ENCODE results near the gene EXOC6B. TPM values are rescaled to one million over a fixed set of nuclear protein-coding genes. Genes with fewer than 3 reads are reported as not detected.

The EXOC6B gene
- total and polyA plus RNA-seq, 10 of the 15 experiments (the other 5 are each of a cell fraction or from before 2014, with no cell fraction given): 0.23 to 2.2 (median 1.2) TPM

DNA sequence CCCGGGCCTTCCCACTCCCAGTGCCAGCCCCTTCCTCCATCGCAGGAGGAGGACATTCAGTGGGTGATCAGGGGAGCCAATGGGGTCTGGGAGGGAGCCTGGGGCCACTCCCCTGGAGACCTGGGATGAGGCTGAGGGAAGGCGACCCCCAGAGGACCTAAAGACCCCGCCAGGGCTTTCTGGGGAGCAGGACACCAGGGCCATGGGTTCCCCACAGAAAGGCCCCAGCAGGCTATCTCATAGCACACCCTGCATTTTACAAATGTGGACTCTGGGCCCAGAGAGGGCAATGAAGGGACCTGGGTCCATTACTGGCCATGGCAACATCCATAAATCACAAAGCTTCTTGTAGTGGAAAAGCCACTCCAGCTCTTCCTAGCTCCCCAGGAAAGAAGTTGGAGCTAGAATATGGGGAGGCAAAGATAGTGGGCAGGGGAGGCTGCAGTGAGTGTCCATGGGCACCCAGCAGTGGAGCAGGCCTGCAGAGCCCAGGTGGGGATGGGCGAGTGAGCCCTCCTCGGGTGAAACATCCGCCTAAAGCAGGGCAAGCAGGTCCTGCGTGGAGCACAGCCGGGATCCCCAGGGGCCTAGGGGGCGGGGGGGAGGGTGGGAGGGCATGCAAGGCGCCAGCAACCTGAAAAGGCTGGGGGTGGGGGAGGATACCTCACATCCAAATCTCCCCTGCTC lies 692.0 kb downstream of the EXOC6B start:
- in situ Hi-C loops (cut with MboI): loop anchor here (25.0 kb wide), 1 partner anchor 847 kb away; no protein-coding TSS in a partner anchor
- no peak for TF ChIP-seq RFX5 (IDR thresholded peaks at IDR 0.05; ENCODE audit: low read depth, low read length)
- TF ChIP-seq NRF1 (conservative IDR thresholded peaks at IDR 0.05; ENCODE audit: low read depth, low read length): no peak
- TF ChIP-seq, protein P1, sequence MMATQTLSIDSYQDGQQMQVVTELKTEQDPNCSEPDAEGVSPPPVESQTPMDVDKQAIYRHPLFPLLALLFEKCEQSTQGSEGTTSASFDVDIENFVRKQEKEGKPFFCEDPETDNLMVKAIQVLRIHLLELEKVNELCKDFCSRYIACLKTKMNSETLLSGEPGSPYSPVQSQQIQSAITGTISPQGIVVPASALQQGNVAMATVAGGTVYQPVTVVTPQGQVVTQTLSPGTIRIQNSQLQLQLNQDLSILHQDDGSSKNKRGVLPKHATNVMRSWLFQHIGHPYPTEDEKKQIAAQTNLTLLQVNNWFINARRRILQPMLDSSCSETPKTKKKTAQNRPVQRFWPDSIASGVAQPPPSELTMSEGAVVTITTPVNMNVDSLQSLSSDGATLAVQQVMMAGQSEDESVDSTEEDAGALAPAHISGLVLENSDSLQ (IDR thresholded peaks at IDR 0.05): no peak
- FAIRE-seq (no peak), ATAC-seq (no peak), DNase-seq (ENCODE audit: low read depth, low spot score) (no peak)
- Histone ChIP-seq H3K9me3 (replicated peaks; ENCODE audit: control insufficient read depth, insufficient read depth, low read length) (no peaks in the 10 kb centered on the region), H3K79me2 (ENCODE audit: control insufficient read depth, insufficient read depth, low read length) (no peaks in the 10 kb centered on the region), H3K27ac (ENCODE audit: control insufficient read depth, insufficient read depth) (no peak overlapping the region), H3K4me1 (ENCODE audit: control insufficient read depth, insufficient read depth, low read length) (no peaks in the 10 kb centered on the region), H3K27me3 (replicated peaks in 1 of 2; ENCODE audit: control insufficient read depth in 2 of 2, insufficient read depth in 2 of 2, low read length in 1 of 2) (no peaks in the 10 kb centered on the region; a peak in 1 of 4 replicates), H3K4me2 (ENCODE audit: control insufficient read depth, insufficient read depth) (no peak overlapping the region), H3K4me3 (no peak overlapping the region), H4K20me1 (ENCODE audit: control insufficient read depth, insufficient read depth) (no peaks in the 10 kb centered on the region), H2AFZ (ENCODE audit: control insufficient read depth, low read depth, low read length) (no peak overlapping the region), H3K36me3 (ENCODE audit: control insufficient read depth in 2 of 2, insufficient read depth in 2 of 2, low read length in 1 of 2) (no peaks in the 10 kb centered on the region), H3K9ac (ENCODE audit: control insufficient read depth, insufficient read depth, low read length) (no peak overlapping the region)
- ChIA-PET SMC1A (ENCODE audit: uncharacterized antibody, unreplicated experiment) (no interaction called here), RAD21 (ENCODE audit: unreplicated experiment) (no interaction called here), CTCF (interaction anchor here (0.6 kb wide), 1 partner anchor 340 kb away, joined by 3 read pairs; no protein-coding TSS in a partner anchor), POLR2A (no interaction called here)
- intact Hi-C loops (cut with micrococcal nuclease; ENCODE audit: unreplicated experiment): no loop called here
- 5% methylated on average over 9 of the region's 11 CpGs for WGBS (ENCODE audit: insufficient coverage, insufficient replicate concordance, low lambda C conversion rate, missing lambda C conversion rate)
- BruUV-seq (replicated peaks): no TSS peak

DNA sequence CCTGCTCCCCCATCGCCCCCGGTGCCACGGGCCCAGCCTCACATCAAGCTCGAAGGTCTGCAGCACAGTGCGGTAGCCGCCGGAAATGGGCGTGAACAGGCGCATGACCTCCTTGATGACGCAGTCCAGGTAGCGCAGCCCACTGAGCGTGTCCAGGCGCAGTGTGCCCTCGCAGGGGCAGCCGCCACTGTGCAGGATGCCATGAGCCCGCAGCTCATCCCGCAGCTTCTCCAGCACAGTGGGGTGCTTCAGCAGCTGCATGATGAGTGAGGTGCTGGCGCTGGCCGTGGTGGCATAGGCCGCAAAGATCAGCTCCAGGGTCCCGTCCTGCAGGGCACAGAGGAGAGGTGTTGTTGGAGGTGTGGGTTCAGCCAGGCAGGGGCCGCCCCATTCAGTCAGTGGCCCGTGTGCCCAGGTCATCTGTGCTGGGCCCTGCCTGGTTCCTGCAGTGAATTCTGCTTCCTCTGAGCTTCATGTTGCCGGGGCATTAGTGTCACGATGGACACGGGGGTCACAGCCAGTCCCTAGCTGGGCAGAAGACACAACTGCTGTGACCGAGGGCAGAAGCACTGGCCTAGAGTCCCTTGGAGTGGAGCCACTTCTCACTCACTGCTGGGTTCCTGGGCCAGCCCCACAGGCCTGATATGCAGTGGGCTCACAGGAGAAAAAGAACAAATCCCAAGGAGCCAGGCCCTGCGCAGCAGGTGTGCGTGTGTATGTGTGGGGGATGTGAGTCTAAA lies 692.7 kb downstream of the EXOC6B start:
- H3K4me1 ChIP-seq (ENCODE audit: control insufficient read depth, insufficient read depth, low read length): no peaks in the 10 kb centered on the region
- WGBS (ENCODE audit: insufficient coverage, insufficient replicate concordance, low lambda C conversion rate, missing lambda C conversion rate): 45% methylated on average over 29 of the region's 29 CpGs
- TF ChIP-seq, protein P2, sequence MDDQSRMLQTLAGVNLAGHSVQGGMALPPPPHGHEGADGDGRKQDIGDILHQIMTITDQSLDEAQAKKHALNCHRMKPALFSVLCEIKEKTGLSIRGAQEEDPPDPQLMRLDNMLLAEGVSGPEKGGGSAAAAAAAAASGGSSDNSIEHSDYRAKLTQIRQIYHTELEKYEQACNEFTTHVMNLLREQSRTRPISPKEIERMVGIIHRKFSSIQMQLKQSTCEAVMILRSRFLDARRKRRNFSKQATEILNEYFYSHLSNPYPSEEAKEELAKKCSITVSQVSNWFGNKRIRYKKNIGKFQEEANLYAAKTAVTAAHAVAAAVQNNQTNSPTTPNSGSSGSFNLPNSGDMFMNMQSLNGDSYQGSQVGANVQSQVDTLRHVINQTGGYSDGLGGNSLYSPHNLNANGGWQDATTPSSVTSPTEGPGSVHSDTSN (IDR thresholded peaks at IDR 0.05; ENCODE audit: insufficient replicate concordance, low read depth, low read length): no peak
- no peak for TF ChIP-seq MYB (IDR thresholded peaks at IDR 0.05; ENCODE audit: borderline replicate concordance, low read depth, low read length)
- no peak for TF ChIP-seq PML (IDR thresholded peaks at IDR 0.05; ENCODE audit: low read length)
- no peak for TF ChIP-seq SMC3 (IDR thresholded peaks at IDR 0.05; ENCODE audit: borderline replicate concordance, low read length)
- TF ChIP-seq SUZ12 (IDR thresholded peaks at IDR 0.05; ENCODE audit: unreplicated experiment): no peak
- TF ChIP-seq SREBF2 (IDR thresholded peaks at IDR 0.05; ENCODE audit: low read length): no peak
- no peak for TF ChIP-seq TAF1 (IDR thresholded peaks at IDR 0.05; ENCODE audit: borderline replicate concordance, low read depth, low read length)
- FAIRE-seq: no peak
- no peak overlapping the region for H3K9ac ChIP-seq (ENCODE audit: control insufficient read depth, insufficient read depth, low read length)
- ChIA-PET RAD21 (ENCODE audit: unreplicated experiment) (no interaction called here), POLR2A (no interaction called here), SMC1A (ENCODE audit: uncharacterized antibody, unreplicated experiment) (no interaction called here), CTCF (interaction anchor here (0.6 kb wide), 1 partner anchor 339 kb away, joined by 3 read pairs; no protein-coding TSS in a partner anchor)
- H3K79me2 ChIP-seq (ENCODE audit: control insufficient read depth, insufficient read depth, low read length): no peaks in the 10 kb centered on the region
- no peak overlapping the region for H3K27ac ChIP-seq (ENCODE audit: control insufficient read depth, insufficient read depth)
- no peaks in the 10 kb centered on the region for H3K36me3 ChIP-seq (ENCODE audit: control insufficient read depth in 2 of 2, insufficient read depth in 2 of 2, low read length in 1 of 2)
- no peak overlapping the region for H3K4me2 ChIP-seq (ENCODE audit: control insufficient read depth, insufficient read depth)
- in situ Hi-C loops (cut with MboI) (loop anchor here (25.0 kb wide), 1 partner anchor 846 kb away; no protein-coding TSS in a partner anchor), intact Hi-C loops (cut with micrococcal nuclease; ENCODE audit: unreplicated experiment) (no loop called here)
- no peak overlapping the region for H2AFZ ChIP-seq (ENCODE audit: control insufficient read depth, low read depth, low read length)
- no TSS peak for BruUV-seq (replicated peaks)
- H4K20me1 ChIP-seq (ENCODE audit: control insufficient read depth, insufficient read depth): no peaks in the 10 kb centered on the region
- ATAC-seq: no peak
- no peaks in the 10 kb centered on the region; a peak in 1 of 4 replicates for H3K27me3 ChIP-seq (replicated peaks in 1 of 2; ENCODE audit: control insufficient read depth in 2 of 2, insufficient read depth in 2 of 2, low read length in 1 of 2)
- no peaks in the 10 kb centered on the region for H3K9me3 ChIP-seq (replicated peaks; ENCODE audit: control insufficient read depth, insufficient read depth, low read length)
- no peak for DNase-seq (ENCODE audit: low read depth, low spot score)
- H3K4me3 ChIP-seq: no peak overlapping the region

Measured in GM12878 (cell line).